HG02884 (cell line): Measurements from ENCODE around the gene RNF152.
"Not testable (repeated sequence)": the region's sequence is repeated elsewhere in the genome, so short reads cannot be mapped to it uniquely, and the experiment has no call there.

Experiments used
- ATAC-seq: cut with Tn5 transposase; IDR thresholded peaks from one replicate; pipeline ENCODE4 v1.9.1; 2021; ENCODE audit warnings: mild to moderate bottlenecking, moderate library complexity; ENCODE audit not compliant: unreplicated experiment

Gene RNF152

GRCh38 chr18:61824733-61825363 lies 68.0 kb downstream of the RNF152 start:
- ATAC-seq: no peak

GRCh38 chr18:61823595-61823994 lies 69.2 kb downstream of the RNF152 start:
- no peak for ATAC-seq

DNA sequence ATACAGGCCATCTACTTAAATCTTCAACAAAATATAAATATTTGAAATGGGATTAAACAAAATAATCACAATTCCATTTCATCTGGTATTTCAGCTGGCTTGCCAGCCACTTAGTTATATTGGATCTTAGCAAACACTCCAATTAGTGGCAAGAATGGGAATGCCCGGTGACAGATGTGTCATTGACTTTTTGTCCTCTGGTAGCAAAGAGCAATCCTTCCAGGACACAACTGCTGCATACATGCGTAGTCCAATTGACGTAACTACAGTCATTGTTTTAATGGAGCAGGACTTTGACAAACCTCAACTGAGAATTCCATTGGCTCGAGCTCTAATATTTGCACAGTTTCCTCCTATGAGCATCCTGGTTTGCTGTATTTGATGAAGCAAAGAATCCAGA lies 69.9 kb downstream of the RNF152 start:
- ATAC-seq: no peak

DNA sequence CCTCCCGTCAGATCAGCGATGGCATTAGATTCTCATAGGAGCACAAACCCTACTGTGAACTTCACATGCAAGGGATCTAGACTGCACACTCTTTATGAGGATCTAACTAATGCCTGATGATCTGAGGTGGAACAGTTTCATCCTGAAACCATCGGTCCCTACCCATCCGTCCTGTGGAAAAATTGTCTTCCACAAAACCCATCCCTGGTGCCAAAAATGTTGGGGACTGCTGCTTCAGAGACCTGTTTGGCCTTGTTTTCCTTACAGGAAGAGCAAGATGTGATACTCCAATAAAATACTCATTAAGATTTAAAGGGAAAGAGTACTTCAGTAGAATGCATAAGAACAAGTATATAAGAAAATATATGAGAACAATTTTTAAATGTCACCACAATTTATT lies 71.1 kb downstream of the RNF152 start:
- ATAC-seq: no peak

GRCh38 chr18:61820882-61821281 lies 71.9 kb downstream of the RNF152 start:
- no peak for ATAC-seq

GRCh38 chr18:61817086-61817485 lies 75.7 kb downstream of the RNF152 start:
- ATAC-seq: no peak

DNA sequence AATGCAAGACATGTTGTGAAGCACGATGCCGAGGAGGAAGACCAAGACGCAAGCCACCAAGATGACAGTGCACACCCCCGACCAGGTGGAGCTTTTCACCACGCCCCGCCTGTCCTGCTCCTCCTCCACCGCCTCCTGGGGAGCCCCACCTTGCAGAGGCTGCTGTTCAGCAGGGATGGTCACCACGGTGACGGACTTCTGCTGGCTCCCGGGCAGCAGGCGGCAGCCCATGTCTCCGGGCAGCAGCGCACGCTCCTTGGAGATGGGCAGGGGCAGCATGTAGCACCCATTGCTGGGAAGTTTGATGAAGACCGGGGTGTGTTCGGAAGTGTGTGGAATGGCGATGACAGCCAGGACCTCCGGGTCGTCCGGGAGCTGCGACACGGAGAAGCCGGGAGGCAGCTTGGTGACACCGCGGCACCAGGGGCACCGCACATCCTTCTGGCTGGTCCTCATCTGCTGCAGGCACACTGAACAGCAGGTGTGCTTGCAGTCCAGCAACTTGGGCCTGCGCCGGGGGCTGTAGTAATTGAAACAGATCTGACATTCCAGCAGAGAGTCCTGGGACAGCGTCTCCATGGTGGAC lies 76.8 kb downstream of the RNF152 start:
- ATAC-seq: no peak

GRCh38 chr18:61808286-61808685 lies 84.5 kb downstream of the RNF152 start:
- ATAC-seq: no peak

- no peak for ATAC-seq
These were observed 89.4 kb downstream of the RNF152 start for GRCh38 chr18:61803393-61803792.

DNA sequence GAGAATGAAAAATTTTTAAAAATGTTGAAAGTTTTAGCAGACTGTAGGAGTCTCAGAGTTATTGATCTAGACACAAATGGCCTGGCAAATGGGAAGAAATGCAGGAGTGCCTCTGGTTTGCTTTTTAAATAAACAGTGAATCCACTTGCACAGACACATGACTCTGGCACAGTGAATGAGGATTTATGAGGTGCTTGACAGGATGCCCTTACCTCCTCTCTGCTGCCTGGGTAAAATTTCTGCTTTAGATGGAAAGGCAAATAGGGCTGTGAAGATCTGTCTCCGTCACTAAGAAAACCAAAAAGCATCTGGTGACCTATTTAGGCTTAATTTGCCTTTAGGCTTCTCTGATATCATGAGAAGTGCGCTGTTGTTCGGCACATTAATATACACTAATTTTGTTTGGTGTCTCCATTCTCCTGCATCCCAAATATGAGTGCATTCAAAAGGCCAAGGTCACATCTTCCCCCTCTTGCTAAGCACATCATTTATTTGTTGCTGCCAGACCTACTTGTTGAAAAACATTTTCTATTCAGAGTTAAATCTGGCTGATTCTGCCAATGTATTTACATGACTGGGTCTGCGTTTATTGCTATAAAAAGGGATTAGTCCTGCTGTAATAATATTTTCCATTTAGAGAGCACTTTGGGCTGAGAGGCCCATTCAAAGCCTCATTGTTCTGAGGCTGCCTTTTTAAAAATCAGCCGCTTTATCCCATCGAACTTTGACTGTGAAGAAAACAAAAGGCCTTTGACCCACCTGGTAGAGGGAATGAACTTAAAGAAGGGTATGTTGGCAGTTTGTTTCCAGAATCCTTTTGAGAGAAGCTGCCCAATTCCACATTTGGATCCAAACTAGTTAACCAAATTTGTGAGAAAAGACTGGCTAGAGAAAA lies 94.9 kb downstream of the RNF152 start:
- no peak for ATAC-seq

- no peak for ATAC-seq
These were observed 101.8 kb downstream of the RNF152 start for GRCh38 chr18:61791031-61791430.

- ATAC-seq: not testable (repeated sequence)
These were observed 105.7 kb downstream of the RNF152 start for GRCh38 chr18:61787011-61787670.

DNA sequence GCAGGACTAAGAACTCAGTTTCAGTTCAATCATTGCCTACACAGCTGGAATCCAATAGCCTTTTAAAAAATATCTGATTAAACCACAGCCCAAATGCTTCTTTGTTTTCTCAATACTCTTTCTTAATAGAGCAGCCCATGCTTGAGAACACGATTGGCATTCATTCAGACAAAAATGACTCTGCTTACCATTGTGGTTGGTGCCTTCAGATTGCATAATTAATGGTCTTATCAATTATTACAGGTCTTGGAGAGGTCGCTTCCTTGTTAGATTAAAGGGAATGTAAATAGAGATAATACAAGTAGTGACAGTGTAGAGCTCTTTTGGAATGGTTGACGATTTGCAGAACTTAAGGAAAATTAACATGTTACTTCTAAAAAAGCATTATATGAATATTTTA lies 107.2 kb downstream of the RNF152 start:
- ATAC-seq: no peak

DNA sequence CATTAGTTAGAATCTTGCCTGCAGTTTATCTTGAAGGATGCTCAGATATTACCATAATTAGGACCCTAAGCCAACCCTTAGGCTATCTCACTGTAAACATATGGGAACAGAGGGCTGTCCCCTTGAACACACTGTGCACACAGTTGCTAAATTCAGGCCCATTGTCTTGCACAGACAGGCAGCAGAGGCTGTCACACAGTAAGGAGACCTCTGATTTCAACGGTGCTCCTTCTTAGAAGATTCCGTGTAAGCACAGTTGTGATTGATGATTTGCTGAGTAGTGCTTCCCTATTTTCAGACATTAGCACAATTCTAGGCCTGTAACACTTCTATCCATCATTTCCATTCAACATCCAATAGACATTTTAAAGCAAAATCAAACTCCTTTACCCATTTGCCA lies 108.0 kb downstream of the RNF152 start:
- ATAC-seq: no peak

GRCh38 chr18:61782545-61782944 lies 110.3 kb downstream of the RNF152 start:
- no peak for ATAC-seq

DNA sequence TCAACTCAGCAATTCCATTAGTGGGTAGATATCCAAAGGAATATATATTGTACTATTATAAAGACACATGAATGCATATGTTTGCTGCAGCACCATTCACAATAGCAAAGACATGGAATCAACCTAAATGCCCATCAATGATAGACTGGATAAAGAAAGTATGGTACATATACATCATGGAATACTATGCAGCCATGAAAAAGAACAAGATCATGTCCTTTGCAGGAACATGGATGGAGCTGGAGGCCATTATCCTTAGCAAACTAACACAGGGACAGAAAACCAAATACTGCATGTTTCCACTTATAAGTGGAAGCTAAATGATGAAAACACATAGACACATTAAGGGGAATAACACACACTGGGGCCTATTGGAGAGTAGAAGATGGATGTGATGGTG lies 116.6 kb downstream of the RNF152 start:
- ATAC-seq: not testable (repeated sequence)

DNA sequence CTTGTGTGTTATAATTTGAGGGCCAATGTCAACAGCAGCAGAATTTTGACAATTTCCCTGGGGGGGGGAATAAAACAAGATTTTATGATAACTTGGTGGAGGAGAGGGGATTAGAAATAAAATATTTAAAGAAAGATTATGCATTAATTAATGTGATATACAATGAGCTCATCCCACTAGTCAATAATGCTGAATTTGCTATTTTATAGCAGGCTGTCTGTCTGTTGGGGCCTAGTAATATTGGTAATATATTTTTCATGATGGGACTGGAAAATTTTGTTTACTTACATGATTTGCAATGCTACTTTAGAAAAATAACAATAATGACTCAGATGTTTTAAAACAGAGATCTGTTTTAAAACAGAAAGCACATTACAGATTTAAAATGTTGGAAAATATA lies 118.0 kb downstream of the RNF152 start:
- ATAC-seq: no peak

- ATAC-seq: no peak
These were observed 120.4 kb downstream of the RNF152 start for GRCh38 chr18:61772293-61772848.

DNA sequence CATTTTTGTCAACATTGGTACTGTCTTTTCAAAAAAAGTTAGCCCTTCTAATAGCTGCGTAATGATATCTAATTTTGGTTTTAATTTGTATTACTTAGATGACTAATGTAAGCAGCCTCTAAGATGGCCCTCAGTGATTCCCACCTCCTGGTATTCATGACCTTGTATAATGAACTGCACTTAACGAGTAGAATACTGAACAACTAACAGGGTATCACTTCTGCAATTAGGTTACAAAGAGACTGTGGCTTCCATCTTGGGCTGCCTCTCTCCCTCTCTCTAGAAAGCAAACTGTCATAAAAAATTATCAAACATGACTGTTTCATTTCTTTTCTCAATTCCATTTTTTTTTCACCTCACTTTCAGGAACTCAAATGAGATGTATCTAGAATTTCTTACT lies 120.9 kb downstream of the RNF152 start:
- no peak for ATAC-seq

GRCh38 chr18:61770279-61770678 lies 122.5 kb downstream of the RNF152 start:
- ATAC-seq: no peak

DNA sequence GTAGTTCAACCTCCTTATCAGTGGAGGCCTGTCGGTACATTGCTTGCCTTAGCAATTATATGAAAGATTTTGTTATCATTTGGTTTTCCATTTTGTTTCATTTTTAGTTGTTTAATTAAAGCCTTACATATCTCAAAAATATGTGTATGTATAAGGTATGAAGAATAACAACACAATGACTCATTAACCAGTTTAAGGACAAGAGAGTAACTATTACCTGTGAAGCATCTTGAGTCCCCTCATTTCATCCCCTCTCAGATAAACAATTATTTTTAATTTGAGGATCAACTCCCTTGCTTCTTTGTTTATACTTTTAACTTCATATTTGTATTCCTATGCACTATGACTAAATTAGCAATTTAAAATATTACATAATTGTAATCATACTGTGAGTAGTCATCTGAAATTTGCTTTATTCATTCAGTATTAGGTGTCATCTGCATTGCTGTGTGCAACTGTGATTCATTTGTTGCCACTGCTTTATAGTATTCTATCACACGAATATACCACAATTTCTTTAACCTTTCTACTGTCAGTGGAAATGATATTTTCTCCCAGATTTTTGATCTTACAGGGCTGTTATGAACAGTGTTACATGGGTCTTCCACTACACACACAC lies 126.4 kb downstream of the RNF152 start:
- no peak for ATAC-seq
